ENCODE results near the gene MXI1. TPM values are rescaled to one million over a fixed set of nuclear protein-coding genes. Genes with fewer than 3 reads are reported as not detected.
A peak's percentile ranks its signal among the peaks of the same experiment; 100 is the strongest.

Gene MXI1
- total RNA-seq, 2 experiments from 2014 or later, result 11.7 to 22.3 TPM

DNA sequence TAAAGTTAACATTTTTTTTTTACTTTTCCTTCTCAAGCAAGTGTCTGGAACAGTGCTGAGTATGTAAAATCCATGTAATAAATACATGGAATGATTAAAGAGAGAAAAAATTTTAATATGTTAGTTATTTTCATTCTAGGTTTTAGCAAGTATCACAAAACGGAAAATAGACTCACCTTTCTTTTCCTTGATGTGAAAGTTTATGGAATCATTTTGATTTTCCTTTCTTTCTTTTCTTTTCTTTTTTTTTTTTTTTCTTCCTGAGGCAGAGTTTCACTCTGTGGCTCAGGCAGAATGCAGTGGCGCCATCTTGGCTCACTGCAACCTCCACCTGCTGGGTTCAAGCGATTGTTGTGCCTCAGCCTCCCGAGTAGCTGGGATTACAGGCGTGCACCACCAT lies 69.2 kb downstream of the MXI1 start:
- H3K4me2 ChIP-seq (ENCODE audit: low read length), result no peak overlapping the region
- no peak overlapping the region for H3K27ac ChIP-seq (ENCODE audit: low read depth, low read length, poor library complexity, severe bottlenecking)
- H3K4me1 ChIP-seq (ENCODE audit: insufficient read depth, low read length, poor library complexity, severe bottlenecking), result peaks cover 25% of the 10 kb centered on the region
- H3K79me2 ChIP-seq (ENCODE audit: insufficient read depth, low read depth, low read length), result no peaks in the 10 kb centered on the region
- H3K9me2 ChIP-seq (ENCODE audit: insufficient read depth, low read length), result no peaks in the 10 kb centered on the region
- CTCF ChIA-PET (ENCODE audit: unreplicated experiment), result no interaction called here
- no peak for TF ChIP-seq CTCF (conservative IDR thresholded peaks at IDR 0.05; ENCODE audit: low read length)
- TF ChIP-seq EZH2phosphoT487 (IDR thresholded peaks at IDR 0.05; ENCODE audit: borderline replicate concordance, low read depth, low read length), result no peak
- intact Hi-C loops (cut with micrococcal nuclease; ENCODE audit: unreplicated experiment), result no loop called here
- H2AFZ ChIP-seq (ENCODE audit: low read length), result no peak overlapping the region
- H3K4me3 ChIP-seq (ENCODE audit: low read depth, low read length, poor library complexity, severe bottlenecking), result no peak overlapping the region
- H3K9me3 ChIP-seq (ENCODE audit: low read length), result no peaks in the 10 kb centered on the region
- H4K20me1 ChIP-seq (ENCODE audit: insufficient read depth, low read length), result no peaks in the 10 kb centered on the region
- DNase-seq (ENCODE audit: low spot score), result no peak
- BruUV-seq (replicated peaks), result no TSS peak
- no peaks in the 10 kb centered on the region for H3K36me3 ChIP-seq (ENCODE audit: insufficient read depth, low read length)
- POLR2A ChIA-PET, result interaction anchor here (0.9 kb wide), 1 partner anchor 9 kb away, joined by 4 read pairs; no protein-coding TSS in a partner anchor

DNA sequence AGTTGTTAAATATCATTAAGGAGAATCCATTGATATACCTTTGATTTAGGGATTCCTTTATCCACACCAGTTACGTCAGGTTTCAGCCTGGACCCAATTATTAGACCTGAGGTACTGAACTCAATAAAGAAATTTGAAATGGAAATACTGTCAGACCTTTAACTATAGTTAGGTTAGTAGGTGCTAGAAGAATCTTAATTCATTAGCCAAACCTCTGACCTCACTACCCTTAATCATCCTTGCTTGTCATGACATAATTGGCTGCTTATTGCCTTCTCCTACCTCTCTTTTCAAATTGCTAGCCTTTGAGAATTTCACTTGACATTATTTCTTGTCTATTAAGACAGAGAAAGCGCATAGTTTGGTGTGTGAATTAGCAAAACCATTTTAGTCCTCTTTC lies 70.2 kb downstream of the MXI1 start:
- Histone ChIP-seq H3K27ac (ENCODE audit: low read depth, low read length, poor library complexity, severe bottlenecking) (no peak overlapping the region), H3K4me2 (ENCODE audit: low read length) (no peak overlapping the region), H3K4me3 (ENCODE audit: low read depth, low read length, poor library complexity, severe bottlenecking) (no peak overlapping the region), H3K9me2 (ENCODE audit: insufficient read depth, low read length) (no peaks in the 10 kb centered on the region), H3K4me1 (ENCODE audit: insufficient read depth, low read length, poor library complexity, severe bottlenecking) (peaks cover 25% of the 10 kb centered on the region), H3K9me3 (ENCODE audit: low read length) (no peaks in the 10 kb centered on the region), H3K36me3 (ENCODE audit: insufficient read depth, low read length) (no peaks in the 10 kb centered on the region), H3K79me2 (ENCODE audit: insufficient read depth, low read depth, low read length) (no peaks in the 10 kb centered on the region), H2AFZ (ENCODE audit: low read length) (no peak overlapping the region), H4K20me1 (ENCODE audit: insufficient read depth, low read length) (no peaks in the 10 kb centered on the region)
- ChIA-PET POLR2A (interaction anchor here (2.5 kb wide), 1 partner anchor 9 kb away, joined by 13 read pairs; no protein-coding TSS in a partner anchor), CTCF (ENCODE audit: unreplicated experiment) (no interaction called here)
- intact Hi-C loops (cut with micrococcal nuclease; ENCODE audit: unreplicated experiment), result no loop called here
- TF ChIP-seq CTCF (conservative IDR thresholded peaks at IDR 0.05; ENCODE audit: low read length) (no peak), EZH2phosphoT487 (IDR thresholded peaks at IDR 0.05; ENCODE audit: borderline replicate concordance, low read depth, low read length) (no peak)
- DNase-seq (ENCODE audit: low spot score), result no peak
- BruUV-seq (replicated peaks), result no TSS peak

GRCh38 chr10:110278562-110279406 lies 71.4 kb downstream of the MXI1 start:
- H3K4me1 ChIP-seq (ENCODE audit: insufficient read depth, low read length, poor library complexity, severe bottlenecking), result peaks cover 25% of the 10 kb centered on the region
- H3K9me2 ChIP-seq (ENCODE audit: insufficient read depth, low read length), result no peaks in the 10 kb centered on the region
- ChIA-PET CTCF (ENCODE audit: unreplicated experiment) (interaction anchor here (0.6 to 1.1 kb wide), 4 partner anchors 9 to 141 kb away, joined by 3 to 4 read pairs (median 3); no protein-coding TSS in a partner anchor), POLR2A (interaction anchor here (0.6 to 2.5 kb wide), 8 partner anchors 9 to 309 kb away, joined by 3 to 13 read pairs (median 3); partner anchors contain the start of gene SMNDC1)
- DNase-seq (ENCODE audit: low spot score), result peak; percentile 47
- intact Hi-C loops (cut with micrococcal nuclease; ENCODE audit: unreplicated experiment), result loop anchor here (1.0 to 2.0 kb wide), 3 partner anchors 72 to 394 kb away; partner anchors contain the start of gene MXI1
- peak overlapping the region; percentile 63 for H2AFZ ChIP-seq (ENCODE audit: low read length)
- H3K79me2 ChIP-seq (ENCODE audit: insufficient read depth, low read depth, low read length), result no peaks in the 10 kb centered on the region
- H4K20me1 ChIP-seq (ENCODE audit: insufficient read depth, low read length), result no peaks in the 10 kb centered on the region
- H3K4me2 ChIP-seq (ENCODE audit: low read length), result peak overlapping the region; percentile 53
- no peaks in the 10 kb centered on the region for H3K36me3 ChIP-seq (ENCODE audit: insufficient read depth, low read length)
- H3K27ac ChIP-seq (ENCODE audit: low read depth, low read length, poor library complexity, severe bottlenecking), result no peak overlapping the region
- H3K9me3 ChIP-seq (ENCODE audit: low read length), result no peaks in the 10 kb centered on the region
- peak overlapping the region; percentile 7 for H3K4me3 ChIP-seq (ENCODE audit: low read depth, low read length, poor library complexity, severe bottlenecking)
- TF ChIP-seq EZH2phosphoT487 (IDR thresholded peaks at IDR 0.05; ENCODE audit: borderline replicate concordance, low read depth, low read length), result no peak
- TF ChIP-seq CTCF (conservative IDR thresholded peaks at IDR 0.05; ENCODE audit: low read length), result no peak
- BruUV-seq (replicated peaks), result no TSS peak

Measured in OCI-LY7 (cell line).